HepG2 (cell line): ENCODE data around the gene EBPL. TPM values are rescaled to one million over a fixed set of nuclear protein-coding genes. Genes with fewer than 3 reads are reported as not detected.

Experiments used
- ATAC-seq: fragments of 200-7000 bp; cut with Tn5 transposase; 3 replicates; pipeline ENCODE4 v1.9.1; 2020; ENCODE audit warnings: mild to moderate bottlenecking, moderate library complexity
- BruUV-seq: library from RNA; stranded (reverse); fragments of 400-500 nt; replicated peaks from 2 replicates; lab custom pipeline; 2021; lab: Mats Ljungman, UMichigan
- CTCF ChIA-PET: fragments of 300-600 bp; formaldehyde crosslinking; extraction: SDS; loops from one replicate; lab custom pipeline; 2021; ENCODE audit warnings: low total read pairs, inconsistent platforms, low intra/inter-chr PET ratio; lab: Yijun Ruan, JAX
- POLR2A ChIA-PET: fragments of 350-600 bp; sonication (Branson Sonifier 250); formaldehyde crosslinking; loops from one replicate; lab custom pipeline; 2020; ENCODE audit warnings: antibody characterized with exemption, inconsistent platforms; lab: Yijun Ruan, JAX
- DNase-seq: peaks from one replicate; pipeline ENCODE4 v3.0.0-alpha.2; 2015; ENCODE audit warnings: low spot score
- FAIRE-seq: peaks from 3 replicates; lab custom pipeline; 2011; peaks lifted over from hg19 to GRCh38; lab: Jason Lieb, UNC
- H2AFZ ChIP-seq: one replicate; pipeline ENCODE4 v1.6.1; 2011; ENCODE audit warnings: low read length, inconsistent platforms
- H3K27ac ChIP-seq: fragments of 300-600 bp; 3 replicates; pipeline ENCODE4 v1.8.0; 2011; ENCODE audit warnings: mixed run types, mild to moderate bottlenecking, mixed read lengths, low read length, inconsistent platforms; ENCODE audit not compliant: insufficient read depth; ENCODE audit errors: extremely low read length
- H3K27me3 ChIP-seq, 2 experiments: fragments of 200-600 bp in 1 of 2; 2 replicates in 1 of 2; 3 replicates in 1 of 2; pipeline versions ENCODE4 v1.6.0 to v1.8.0; 2011; ENCODE audit warnings: low read length in 2 of 2, mild to moderate bottlenecking in 2 of 2, moderate library complexity in 2 of 2, inconsistent platforms in 1 of 2; ENCODE audit not compliant: insufficient read depth in 2 of 2, control insufficient read depth in 1 of 2
- H3K36me3 ChIP-seq, 2 experiments: fragments of 200-600 bp in 1 of 2; replicated peaks in 1 of 2; 2 replicates in 1 of 2; 3 replicates in 1 of 2; pipeline versions ENCODE4 v1.5.1 to v1.8.0; 2011; ENCODE audit warnings: low read length in 2 of 2, inconsistent platforms in 1 of 2; ENCODE audit not compliant: insufficient read depth in 2 of 2, control insufficient read depth in 1 of 2
- H3K4me1 ChIP-seq: 2 replicates; pipeline ENCODE4 v1.5.1; 2012; ENCODE audit warnings: low read length, inconsistent platforms; ENCODE audit not compliant: insufficient read depth
- H3K4me2 ChIP-seq: 2 replicates; pipeline ENCODE4 v1.6.0; 2011; ENCODE audit warnings: low read depth, low read length, inconsistent platforms
- H3K4me3 ChIP-seq, 3 experiments: fragments of 200-600 bp in 1 of 3; sonication (generic), shearing (Covaris generic) in 1 of 3; replicated peaks in 1 of 3; 2 replicates each; pipeline ENCODE4 v1.5.1; 2011 to 2016; ENCODE audit warnings: low read length in 3 of 3, inconsistent platforms in 2 of 3, low read depth in 2 of 3, mild to moderate bottlenecking in 2 of 3, control low read depth in 1 of 3, mixed read lengths in 1 of 3; ENCODE audit not compliant: insufficient read depth in 1 of 3
- H3K79me2 ChIP-seq: one replicate; pipeline ENCODE4 v1.6.1; 2011; ENCODE audit warnings: low read length, inconsistent platforms; ENCODE audit not compliant: insufficient read depth
- H3K9ac ChIP-seq: 2 replicates; pipeline ENCODE4 v1.6.0; 2011; ENCODE audit warnings: mild to moderate bottlenecking, low read depth, low read length, inconsistent platforms; ENCODE audit not compliant: insufficient read depth
- H3K9me3 ChIP-seq: 2 replicates; pipeline ENCODE4 v1.5.1; 2012; ENCODE audit warnings: mild to moderate bottlenecking, low read length
- H4K20me1 ChIP-seq: 2 replicates; pipeline ENCODE4 v1.6.0; 2011; ENCODE audit warnings: inconsistent platforms, mild to moderate bottlenecking, low read length, moderate library complexity; ENCODE audit not compliant: insufficient read depth
- ATF3 ChIP-seq: sonication (generic); formaldehyde crosslinking; IDR thresholded peaks from 2 replicates; pipeline ENCODE4 v1.4.0; 2020; ENCODE audit warnings: missing genetic modification reagents
- ESRRA ChIP-seq: sonication (generic); formaldehyde crosslinking; IDR thresholded peaks from 2 replicates; pipeline ENCODE4 v1.5.1; 2020; ENCODE audit warnings: mild to moderate bottlenecking, low read depth, missing genetic modification reagents
- HOXA7 ChIP-seq: sonication (generic); formaldehyde crosslinking; IDR thresholded peaks from 2 replicates; pipeline ENCODE4 v1.8.1; 2022; ENCODE audit warnings: mild to moderate bottlenecking, missing genetic modification reagents, moderate library complexity
- HOXD1 ChIP-seq: sonication (generic); formaldehyde crosslinking; IDR thresholded peaks from 2 replicates; pipeline ENCODE4 v1.5.0; 2020; ENCODE audit warnings: missing genetic modification reagents
- NR1H2 ChIP-seq: sonication (generic); formaldehyde crosslinking; IDR thresholded peaks from 2 replicates; pipeline ENCODE4 v1.8.1; 2022; ENCODE audit warnings: low read depth, missing genetic modification reagents, borderline replicate concordance
- NR2F6 ChIP-seq, 2 experiments: IDR thresholded peaks; 2 replicates each; pipeline ENCODE4 v1.6.1; 2016; ENCODE audit warnings: antibody characterized with exemption in 1 of 2, mild to moderate bottlenecking in 1 of 2
- TBX2 ChIP-seq: sonication (generic); formaldehyde crosslinking; IDR thresholded peaks from 2 replicates; pipeline ENCODE4 v1.5.0; 2020; ENCODE audit warnings: missing genetic modification reagents, mild to moderate bottlenecking, borderline replicate concordance
- YY1 ChIP-seq: IDR thresholded peaks from 2 replicates; pipeline ENCODE4 v1.6.1; 2011; ENCODE audit warnings: low read length, low read depth, moderate library complexity, mild to moderate bottlenecking; ENCODE audit not compliant: insufficient read depth, insufficient replicate concordance
- ZC3H4 ChIP-seq: sonication (generic); formaldehyde crosslinking; IDR thresholded peaks from 2 replicates; pipeline ENCODE4 v1.4.0; 2020; ENCODE audit warnings: missing genetic modification reagents, borderline replicate concordance
- ZFP1 ChIP-seq: IDR thresholded peaks from 2 replicates; pipeline ENCODE4 v1.6.1; 2016
- ZNF205 ChIP-seq: IDR thresholded peaks from 2 replicates; pipeline ENCODE4 v1.6.1; 2018; ENCODE audit warnings: missing biosample characterization, missing genetic modification reagents
- ZNF431 ChIP-seq: sonication (generic); formaldehyde crosslinking; IDR thresholded peaks from 2 replicates; pipeline ENCODE4 v1.9.0; 2022; ENCODE audit warnings: missing genetic modification reagents, low read depth, mild to moderate bottlenecking, borderline replicate concordance
- ZNF501 ChIP-seq: sonication (generic); formaldehyde crosslinking; IDR thresholded peaks from 2 replicates; pipeline ENCODE4 v1.5.1; 2020; ENCODE audit warnings: mild to moderate bottlenecking, moderate library complexity, missing genetic modification reagents
- ZNF782 ChIP-seq: sonication (generic); formaldehyde crosslinking; IDR thresholded peaks from 2 replicates; pipeline ENCODE4 v1.4.0; 2020; ENCODE audit warnings: missing genetic modification reagents, mild to moderate bottlenecking, borderline replicate concordance
- WGBS: methylation state at CpG from one replicate; pipeline ENCODE4 v1.1.6; 2017; ENCODE audit warnings: low lambda C conversion rate; 5-methylcytosine and 5-hydroxymethylcytosine counted together
- in situ Hi-C: cut with HindIII; loops from 2 replicates; pipeline ENCODE4 v1.10.0; 2017; ENCODE audit warnings: low pct_unique_long_range_greater_than_20kb; ENCODE audit not compliant: extremely low pct_ligation_motif_present
- intact Hi-C: fragments of 100-400 bp; cut with micrococcal nuclease; formaldehyde crosslinking; loops from one replicate; pipeline ENCODE4 v1.10.0; 2022; ENCODE audit not compliant: unreplicated experiment
- polyA plus RNA-seq, 8 experiments: library from polyadenylated mRNA; depleted of rRNA in 3 of 8; stranded (reverse) in 7 of 8; unstranded in 1 of 8; fragments of >200 nt; fragmentation: Illumina TruSeq in 4 of 8; extraction: Trizol in 4 of 8; gene quantifications; 2 replicates each; pipeline versions ENCODE4 v1.2.1 to v1.2.3, GENCODE V29; 2011 to 2016; ENCODE audit warnings: low read depth in 4 of 8, missing spikeins in 1 of 8, mixed read lengths in 1 of 8; ENCODE audit not compliant: insufficient read depth in 1 of 8
- total RNA-seq, 5 experiments: library from RNA; depleted of rRNA; stranded (reverse); fragments of >200 nt; fragmentation: Illumina TruSeq; extraction: Trizol; gene quantifications; 2 replicates each; pipeline ENCODE4 v1.2.3, GENCODE V29; 2016; ENCODE audit warnings: low read depth in 1 of 5
- TF ChIP-seq, protein P1 (sequence below): IDR thresholded peaks from 2 replicates; pipeline ENCODE4 v1.6.1; 2018; ENCODE audit warnings: missing genetic modification reagents

The EBPL gene
- total and polyA plus RNA-seq, 2 of the 13 experiments (the other 11 are each of a cell fraction or from before 2014, with no cell fraction given), result 96.5 to 152 TPM

- H2AFZ ChIP-seq, result no peak overlapping the region
- 0 out of 5 replicates have a peak, but pooled peaks cover 0 to 3% of the 10 kb centered on the region in 2 experiments for H3K27me3 ChIP-seq
- DNase-seq, result no peak
- H3K36me3 ChIP-seq, result no peaks in the 10 kb centered on the region
- no peak for FAIRE-seq
- no peak overlapping the region for H3K9ac ChIP-seq
- no peaks in the 10 kb centered on the region for H3K9me3 ChIP-seq
- POLR2A ChIA-PET, result no interaction called here
- no peak overlapping the region for H3K27ac ChIP-seq
- TF ChIP-seq TBX2 (no peak), ZNF782 (CRISPR knock-in tag) (no peak), ZC3H4 (CRISPR knock-in tag) (no peak), ZNF501 (CRISPR knock-in tag) (no peak), ESRRA (CRISPR knock-in tag) (no peak)
- TF ChIP-seq, all 625 proteins: peak for 0
- no peak overlapping the region for H3K4me3 ChIP-seq
- WGBS, result 68% methylated on average over 11 of the region's 12 CpGs
- intact Hi-C loops (no loop called here), in situ Hi-C loops (no loop called here)
- H3K4me1 ChIP-seq, result peaks cover 24% of the 10 kb centered on the region
- no peaks in the 10 kb centered on the region for H4K20me1 ChIP-seq
- CTCF ChIA-PET, result no interaction called here
- BruUV-seq, result no TSS peak
- ATAC-seq, result peak; percentile 22; the same call in 1 of the 3 replicates
- H3K4me2 ChIP-seq, result no peak overlapping the region
- H3K79me2 ChIP-seq, result no peaks in the 10 kb centered on the region
Measured at GRCh38 chr13:49643035-49643646, 48.1 kb downstream of the EBPL start.

- no peak overlapping the region for H3K27ac ChIP-seq
- no peaks in the 10 kb centered on the region for H3K9me3 ChIP-seq
- H3K27me3 ChIP-seq, result 0 out of 5 replicates have a peak, but pooled peaks cover 0 to 3% of the 10 kb centered on the region in 2 experiments
- BruUV-seq, result no TSS peak
- no peak for DNase-seq
- H3K4me3 ChIP-seq, result no peak overlapping the region
- intact Hi-C loops, result no loop called here
- no peak overlapping the region for H3K4me2 ChIP-seq
- in situ Hi-C loops, result no loop called here
- no peak overlapping the region for H2AFZ ChIP-seq
- no peaks in the 10 kb centered on the region for H3K79me2 ChIP-seq
- no peak for ATAC-seq
- H3K9ac ChIP-seq, result no peak overlapping the region
- CTCF ChIA-PET, result no interaction called here
- peaks cover 24% of the 10 kb centered on the region for H3K4me1 ChIP-seq
- POLR2A ChIA-PET, result no interaction called here
- FAIRE-seq, result no peak
- H4K20me1 ChIP-seq, result no peaks in the 10 kb centered on the region
- 61% methylated on average over 4 of the region's 4 CpGs for WGBS
- H3K36me3 ChIP-seq, result no peaks in the 10 kb centered on the region
- TF ChIP-seq HOXA7 (CRISPR knock-in tag) (no peak), HOXD1 (no peak), ZFP1 (CRISPR knock-in tag) (no peak), ZNF205 (CRISPR knock-in tag) (no peak), YY1 (no peak), ATF3 (CRISPR knock-in tag) (no peak), NR2F6 (IDR thresholded peaks at IDR 0.05) (no peak), NR2F6 (CRISPR knock-in tag; IDR thresholded peaks at IDR 0.05) (no peak), ZNF431 (no peak), NR1H2 (CRISPR knock-in tag) (no peak)
- TF ChIP-seq, protein P1, sequence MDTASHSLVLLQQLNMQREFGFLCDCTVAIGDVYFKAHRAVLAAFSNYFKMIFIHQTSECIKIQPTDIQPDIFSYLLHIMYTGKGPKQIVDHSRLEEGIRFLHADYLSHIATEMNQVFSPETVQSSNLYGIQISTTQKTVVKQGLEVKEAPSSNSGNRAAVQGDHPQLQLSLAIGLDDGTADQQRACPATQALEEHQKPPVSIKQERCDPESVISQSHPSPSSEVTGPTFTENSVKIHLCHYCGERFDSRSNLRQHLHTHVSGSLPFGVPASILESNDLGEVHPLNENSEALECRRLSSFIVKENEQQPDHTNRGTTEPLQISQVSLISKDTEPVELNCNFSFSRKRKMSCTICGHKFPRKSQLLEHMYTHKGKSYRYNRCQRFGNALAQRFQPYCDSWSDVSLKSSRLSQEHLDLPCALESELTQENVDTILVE (CRISPR knock-in tag), result no peak
Measured at GRCh38 chr13:49641801-49642291, 49.4 kb downstream of the EBPL start.
